ENCODE results near the gene ETS1.

The ETS1 gene

GRCh38 chr11:128421577-128422330, 165.6 kb downstream of the ETS1 start:
- DNase-seq = peak; percentile 41

- DNase-seq = no peak
Measured at GRCh38 chr11:128420951-128421350, 166.4 kb downstream of the ETS1 start.

GRCh38 chr11:128420265-128420664, 167.1 kb downstream of the ETS1 start:
- DNase-seq = no peak

- DNase-seq = no peak
Measured at GRCh38 chr11:128419012-128419767, 168.2 kb downstream of the ETS1 start.

- DNase-seq = no peak
Measured at GRCh38 chr11:128417607-128418324, 169.6 kb downstream of the ETS1 start.

GRCh38 chr11:128416976-128417375, 170.4 kb downstream of the ETS1 start:
- no peak for DNase-seq

- DNase-seq = no peak
Measured at GRCh38 chr11:128415539-128415938, 171.8 kb downstream of the ETS1 start.

- DNase-seq = no peak
Measured at GRCh38 chr11:128412847-128413791, 174.2 kb downstream of the ETS1 start.

GRCh38 chr11:128411812-128412211, 175.5 kb downstream of the ETS1 start:
- DNase-seq = no peak

- no peak for DNase-seq
Measured at GRCh38 chr11:128411150-128411549, 176.2 kb downstream of the ETS1 start.

- no peak for DNase-seq
Measured at GRCh38 chr11:128409476-128409875, 177.9 kb downstream of the ETS1 start.
